Activated T-helper 1 cell treated with anti-CD3 and anti-CD28 coated beads, Interleukin-12 subunit alpha, Interleukin-12 subunit beta, Interleukin-2, Interleukin-4 antibody, amounts not matched to agents 30 ng/mL and 10 ng/mL and 1 ng/mL, durations not matched to agents 14 hours and 24 hours and 36 hours (primary cell): ENCODE results near the gene FAM83C. TPM values are rescaled to one million over a fixed set of nuclear protein-coding genes. Genes with fewer than 3 reads are reported as not detected.

Source experiments
- DNase-seq: peaks from one replicate; pipeline ENCODE4 v3.0.0; 2021; ENCODE audit warnings: low spot score
- H3K27ac Mint-ChIP-seq: one replicate; pipeline ENCODE4 v1.8.0; 2021; ENCODE audit warnings: mild to moderate bottlenecking, mixed read lengths
- H3K27me3 Mint-ChIP-seq: one replicate; pipeline ENCODE4 v1.8.0; 2022; ENCODE audit warnings: mild to moderate bottlenecking, moderate library complexity, mixed read lengths; ENCODE audit not compliant: insufficient read depth
- H3K36me3 Mint-ChIP-seq: one replicate; pipeline ENCODE4 v1.8.0; 2021; ENCODE audit warnings: low read depth, mixed read lengths
- H3K4me1 Mint-ChIP-seq: one replicate; pipeline ENCODE4 v1.8.0; 2021; ENCODE audit warnings: low read depth, mixed read lengths
- H3K4me3 Mint-ChIP-seq: one replicate; pipeline ENCODE4 v1.8.0; 2021; ENCODE audit warnings: mild to moderate bottlenecking, moderate library complexity, mixed read lengths
- H3K9me3 Mint-ChIP-seq: one replicate; pipeline ENCODE4 v1.8.0; 2021; ENCODE audit warnings: mixed read lengths
- intact Hi-C: fragments of 100-400 bp; cut with micrococcal nuclease; formaldehyde crosslinking; loops from one replicate; pipeline ENCODE4 v1.15.1; 2024
- total RNA-seq: library from RNA; stranded (reverse); gene quantifications from 2 replicates; pipeline ENCODE4 v1.2.3, GENCODE V29; 2022

Gene FAM83C
- total RNA-seq, 1 donor from 2014 or later, result not detected

GRCh38 chr20:35238735-35239134 lies 53.5 kb downstream of the FAM83C start:
- H3K4me3 Mint-ChIP-seq, result no peak overlapping the region
- DNase-seq, result no peak
- no peaks in the 10 kb centered on the region for H3K9me3 Mint-ChIP-seq
- H3K4me1 Mint-ChIP-seq, result peaks cover 10% of the 10 kb centered on the region
- H3K27me3 Mint-ChIP-seq, result no peaks in the 10 kb centered on the region
- H3K36me3 Mint-ChIP-seq, result no peaks in the 10 kb centered on the region
- intact Hi-C loops, result no loop called here
- no peak overlapping the region for H3K27ac Mint-ChIP-seq

- DNase-seq, result no peak
- Mint-ChIP-seq H3K36me3 (no peaks in the 10 kb centered on the region), H3K4me1 (peaks cover 10% of the 10 kb centered on the region), H3K27ac (no peak overlapping the region), H3K27me3 (no peaks in the 10 kb centered on the region), H3K9me3 (no peaks in the 10 kb centered on the region), H3K4me3 (no peak overlapping the region)
- intact Hi-C loops, result no loop called here
Measured at GRCh38 chr20:35238170-35238569, 54.1 kb downstream of the FAM83C start.

GRCh38 chr20:35237486-35237885 lies 54.7 kb downstream of the FAM83C start:
- H3K27ac Mint-ChIP-seq, result no peak overlapping the region
- H3K9me3 Mint-ChIP-seq, result no peaks in the 10 kb centered on the region
- no peak for DNase-seq
- intact Hi-C loops, result no loop called here
- H3K4me1 Mint-ChIP-seq, result peaks cover 10% of the 10 kb centered on the region
- H3K27me3 Mint-ChIP-seq, result no peaks in the 10 kb centered on the region
- no peaks in the 10 kb centered on the region for H3K36me3 Mint-ChIP-seq
- H3K4me3 Mint-ChIP-seq, result no peak overlapping the region

- Mint-ChIP-seq H3K36me3 (no peaks in the 10 kb centered on the region), H3K27me3 (no peaks in the 10 kb centered on the region), H3K9me3 (no peaks in the 10 kb centered on the region), H3K4me1 (peaks cover 10% of the 10 kb centered on the region), H3K27ac (no peak overlapping the region), H3K4me3 (no peak overlapping the region)
- no peak for DNase-seq
- intact Hi-C loops, result no loop called here
Measured at GRCh38 chr20:35235881-35236280, 56.3 kb downstream of the FAM83C start.

Other genes starting within 250 kb of the FAM83C start
- gene TRPC4AP, start 199.6 kb downstream of the FAM83C start, total RNA-seq, result 53.9 and 54.0 TPM in 2 replicates
- 19.9 and 21.9 TPM in 2 replicates for gene EDEM2, start 145.1 kb downstream of the FAM83C start, total RNA-seq
- gene PROCR, start 120.4 kb downstream of the FAM83C start, total RNA-seq, result 0.75 and 0.78 TPM in 2 replicates
- 0.05 TPM in 1 of 2 replicates, not detected in the other for gene MMP24, start 65.7 kb downstream of the FAM83C start, total RNA-seq
- gene MMP24OS, start 14.3 kb downstream of the FAM83C start, total RNA-seq, result 25.0 and 27.0 TPM in 2 replicates
- 232 TPM in 2 replicates for gene EIF6, start 7.7 kb downstream of the FAM83C start, total RNA-seq
- 55.1 and 55.8 TPM in 2 replicates for gene UQCC1, start 119.5 kb upstream of the FAM83C start, total RNA-seq
- gene GDF5, start 145.8 kb upstream of the FAM83C start, total RNA-seq, result not detected in 2 replicates
- gene CEP250, start 163.2 kb upstream of the FAM83C start, total RNA-seq, result 44.4 and 45.6 TPM in 2 replicates
- gene C20orf173, start 237.2 kb upstream of the FAM83C start, total RNA-seq, result not detected in 2 replicates
- gene ERGIC3, start 249.7 kb upstream of the FAM83C start, total RNA-seq, result 132 and 137 TPM in 2 replicates